ENCODE data around the gene SPSB1.

The SPSB1 gene

DNA sequence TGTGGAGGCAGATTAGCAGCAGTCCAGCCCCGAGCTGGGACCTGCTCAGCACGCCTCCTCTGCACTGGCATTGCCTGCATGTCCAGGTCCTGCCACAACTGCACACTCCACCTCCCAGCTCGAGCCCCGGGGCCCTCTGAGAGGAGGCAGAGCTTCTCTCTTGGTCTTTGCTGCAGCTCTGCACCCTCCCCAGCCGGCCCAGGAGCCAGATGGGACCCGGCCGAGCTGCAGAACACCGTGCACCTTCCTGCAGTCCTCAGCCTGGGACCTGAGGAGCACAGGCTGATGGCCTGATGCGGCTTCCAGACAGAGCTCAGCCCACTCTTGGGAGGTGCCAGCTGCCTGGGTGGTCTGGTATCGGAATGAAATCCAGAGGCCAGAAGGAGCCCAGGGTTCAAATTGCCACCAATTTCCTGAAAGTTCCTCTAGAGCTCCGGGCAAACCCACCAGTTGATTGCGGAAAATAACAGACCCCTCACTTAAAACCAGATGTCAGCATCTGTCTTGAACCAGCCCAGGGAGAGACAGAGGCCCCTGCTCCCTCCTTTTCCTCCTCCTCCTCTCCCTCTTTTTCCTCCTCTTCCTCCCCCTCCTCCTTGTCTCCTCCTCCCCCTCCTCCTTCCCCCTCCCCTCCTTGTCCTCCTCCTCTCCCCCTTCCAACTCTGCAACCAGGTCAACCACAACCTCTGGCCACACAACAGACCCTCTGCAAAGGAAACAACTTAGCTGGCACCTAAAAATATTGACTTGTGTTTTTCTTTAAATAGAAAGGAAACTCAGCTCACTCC lies 10.6 kb upstream of the SPSB1 start:
- ATAC-seq: peak; percentile 47

DNA sequence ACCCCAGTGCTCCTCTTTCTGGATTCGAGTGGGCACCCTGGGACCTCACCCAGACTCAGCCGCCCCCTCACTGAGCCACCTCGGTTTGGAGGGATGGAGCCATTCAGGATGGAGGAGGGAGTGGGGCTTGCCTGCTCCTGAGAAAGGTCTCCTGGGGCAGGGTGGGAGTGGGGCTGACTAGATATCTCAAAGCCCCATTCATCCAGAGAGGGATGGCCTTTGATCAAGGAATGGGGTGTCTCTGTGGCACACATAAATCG lies 10.1 kb upstream of the SPSB1 start:
- TF ChIP-seq ESRRG (CRISPR knock-in tag; IDR thresholded peaks at IDR 0.05): no peak
- no peak for TF ChIP-seq OSR1 (CRISPR knock-in tag; IDR thresholded peaks at IDR 0.05)
- no peak for TF ChIP-seq TOX (CRISPR knock-in tag; IDR thresholded peaks at IDR 0.05; ENCODE audit: borderline replicate concordance)
- no peak for TF ChIP-seq CSDC2 (CRISPR knock-in tag; IDR thresholded peaks at IDR 0.05)
- no peak for TF ChIP-seq CSRNP3 (CRISPR knock-in tag; IDR thresholded peaks at IDR 0.05)
- no peak for TF ChIP-seq GLIS3 (CRISPR knock-in tag; IDR thresholded peaks at IDR 0.05)
- no peak for ATAC-seq

More for the DNA sequence above, 10.6 kb upstream of the SPSB1 start:
- TF ChIP-seq TOX (CRISPR knock-in tag; IDR thresholded peaks at IDR 0.05; ENCODE audit: borderline replicate concordance) (no peak), CSRNP3 (CRISPR knock-in tag; IDR thresholded peaks at IDR 0.05) (no peak), ZNF565 (CRISPR knock-in tag; conservative IDR thresholded peaks at IDR 0.05; ENCODE audit: low read depth) (no peak), ARNTL (CRISPR knock-in tag; IDR thresholded peaks at IDR 0.05; ENCODE audit: borderline replicate concordance, low read depth) (no peak), GLIS3 (CRISPR knock-in tag; IDR thresholded peaks at IDR 0.05) (no peak), ZNF70 (CRISPR knock-in tag; IDR thresholded peaks at IDR 0.05) (no peak), ZC3H10 (CRISPR knock-in tag; IDR thresholded peaks at IDR 0.05) (no peak), ZNF8 (CRISPR knock-in tag; IDR thresholded peaks at IDR 0.05) (no peak), OSR1 (CRISPR knock-in tag; IDR thresholded peaks at IDR 0.05) (no peak), PPARA (CRISPR knock-in tag; IDR thresholded peaks at IDR 0.05; ENCODE audit: borderline replicate concordance) (no peak), CSDC2 (CRISPR knock-in tag; IDR thresholded peaks at IDR 0.05) (no peak), BACH2 (CRISPR knock-in tag; IDR thresholded peaks at IDR 0.05; ENCODE audit: borderline replicate concordance) (no peak), TCF4 (CRISPR knock-in tag; IDR thresholded peaks at IDR 0.05; ENCODE audit: borderline replicate concordance) (no peak)
- TF ChIP-seq, protein P1, sequence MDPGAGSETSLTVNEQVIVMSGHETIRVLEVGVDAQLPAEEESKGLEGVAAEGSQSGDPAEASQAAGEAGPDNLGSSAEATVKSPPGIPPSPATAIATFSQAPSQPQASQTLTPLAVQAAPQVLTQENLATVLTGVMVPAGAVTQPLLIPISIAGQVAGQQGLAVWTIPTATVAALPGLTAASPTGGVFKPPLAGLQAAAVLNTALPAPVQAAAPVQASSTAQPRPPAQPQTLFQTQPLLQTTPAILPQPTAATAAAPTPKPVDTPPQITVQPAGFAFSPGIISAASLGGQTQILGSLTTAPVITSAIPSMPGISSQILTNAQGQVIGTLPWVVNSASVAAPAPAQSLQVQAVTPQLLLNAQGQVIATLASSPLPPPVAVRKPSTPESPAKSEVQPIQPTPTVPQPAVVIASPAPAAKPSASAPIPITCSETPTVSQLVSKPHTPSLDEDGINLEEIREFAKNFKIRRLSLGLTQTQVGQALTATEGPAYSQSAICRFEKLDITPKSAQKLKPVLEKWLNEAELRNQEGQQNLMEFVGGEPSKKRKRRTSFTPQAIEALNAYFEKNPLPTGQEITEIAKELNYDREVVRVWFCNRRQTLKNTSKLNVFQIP (CRISPR knock-in tag; IDR thresholded peaks at IDR 0.05; ENCODE audit: borderline replicate concordance, low read depth): no peak
- TF ChIP-seq, protein P2, sequence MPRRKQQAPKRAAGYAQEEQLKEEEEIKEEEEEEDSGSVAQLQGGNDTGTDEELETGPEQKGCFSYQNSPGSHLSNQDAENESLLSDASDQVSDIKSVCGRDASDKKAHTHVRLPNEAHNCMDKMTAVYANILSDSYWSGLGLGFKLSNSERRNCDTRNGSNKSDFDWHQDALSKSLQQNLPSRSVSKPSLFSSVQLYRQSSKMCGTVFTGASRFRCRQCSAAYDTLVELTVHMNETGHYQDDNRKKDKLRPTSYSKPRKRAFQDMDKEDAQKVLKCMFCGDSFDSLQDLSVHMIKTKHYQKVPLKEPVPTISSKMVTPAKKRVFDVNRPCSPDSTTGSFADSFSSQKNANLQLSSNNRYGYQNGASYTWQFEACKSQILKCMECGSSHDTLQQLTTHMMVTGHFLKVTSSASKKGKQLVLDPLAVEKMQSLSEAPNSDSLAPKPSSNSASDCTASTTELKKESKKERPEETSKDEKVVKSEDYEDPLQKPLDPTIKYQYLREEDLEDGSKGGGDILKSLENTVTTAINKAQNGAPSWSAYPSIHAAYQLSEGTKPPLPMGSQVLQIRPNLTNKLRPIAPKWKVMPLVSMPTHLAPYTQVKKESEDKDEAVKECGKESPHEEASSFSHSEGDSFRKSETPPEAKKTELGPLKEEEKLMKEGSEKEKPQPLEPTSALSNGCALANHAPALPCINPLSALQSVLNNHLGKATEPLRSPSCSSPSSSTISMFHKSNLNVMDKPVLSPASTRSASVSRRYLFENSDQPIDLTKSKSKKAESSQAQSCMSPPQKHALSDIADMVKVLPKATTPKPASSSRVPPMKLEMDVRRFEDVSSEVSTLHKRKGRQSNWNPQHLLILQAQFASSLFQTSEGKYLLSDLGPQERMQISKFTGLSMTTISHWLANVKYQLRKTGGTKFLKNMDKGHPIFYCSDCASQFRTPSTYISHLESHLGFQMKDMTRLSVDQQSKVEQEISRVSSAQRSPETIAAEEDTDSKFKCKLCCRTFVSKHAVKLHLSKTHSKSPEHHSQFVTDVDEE (CRISPR knock-in tag; IDR thresholded peaks at IDR 0.05): no peak

GRCh38 chr1:9284061-9284460 lies 8.6 kb upstream of the SPSB1 start:
- no peak for ATAC-seq
- no peak for TF ChIP-seq SNAI2 (CRISPR knock-in tag; IDR thresholded peaks at IDR 0.05)
- no peak for TF ChIP-seq ARNTL (CRISPR knock-in tag; IDR thresholded peaks at IDR 0.05; ENCODE audit: borderline replicate concordance, low read depth)
- no peak for TF ChIP-seq CSDC2 (CRISPR knock-in tag; IDR thresholded peaks at IDR 0.05)
- TF ChIP-seq ZC3H10 (CRISPR knock-in tag; IDR thresholded peaks at IDR 0.05): no peak
- no peak for TF ChIP-seq TCF4 (CRISPR knock-in tag; IDR thresholded peaks at IDR 0.05; ENCODE audit: borderline replicate concordance)
- no peak for TF ChIP-seq ZFP30 (CRISPR knock-in tag; IDR thresholded peaks at IDR 0.05)
- TF ChIP-seq GLIS3 (CRISPR knock-in tag; IDR thresholded peaks at IDR 0.05): no peak
- TF ChIP-seq, protein P1 (CRISPR knock-in tag; IDR thresholded peaks at IDR 0.05; ENCODE audit: borderline replicate concordance, low read depth): no peak
- TF ChIP-seq ZNF70 (CRISPR knock-in tag; IDR thresholded peaks at IDR 0.05): no peak
- TF ChIP-seq ZFP3 (CRISPR knock-in tag; IDR thresholded peaks at IDR 0.05): no peak
- TF ChIP-seq ZNF565 (CRISPR knock-in tag; conservative IDR thresholded peaks at IDR 0.05; ENCODE audit: low read depth): no peak
